ENCODE measurements around the gene FAM171A2. TPM values are rescaled to one million over a fixed set of nuclear protein-coding genes. Genes with fewer than 3 reads are reported as not detected.

FAM171A2 gene
- total and polyA plus RNA-seq, 2 of the 8 experiments (the other 6 are each of a cell fraction or from before 2014, with no cell fraction given) = 21.9 to 24.1 TPM

DNA sequence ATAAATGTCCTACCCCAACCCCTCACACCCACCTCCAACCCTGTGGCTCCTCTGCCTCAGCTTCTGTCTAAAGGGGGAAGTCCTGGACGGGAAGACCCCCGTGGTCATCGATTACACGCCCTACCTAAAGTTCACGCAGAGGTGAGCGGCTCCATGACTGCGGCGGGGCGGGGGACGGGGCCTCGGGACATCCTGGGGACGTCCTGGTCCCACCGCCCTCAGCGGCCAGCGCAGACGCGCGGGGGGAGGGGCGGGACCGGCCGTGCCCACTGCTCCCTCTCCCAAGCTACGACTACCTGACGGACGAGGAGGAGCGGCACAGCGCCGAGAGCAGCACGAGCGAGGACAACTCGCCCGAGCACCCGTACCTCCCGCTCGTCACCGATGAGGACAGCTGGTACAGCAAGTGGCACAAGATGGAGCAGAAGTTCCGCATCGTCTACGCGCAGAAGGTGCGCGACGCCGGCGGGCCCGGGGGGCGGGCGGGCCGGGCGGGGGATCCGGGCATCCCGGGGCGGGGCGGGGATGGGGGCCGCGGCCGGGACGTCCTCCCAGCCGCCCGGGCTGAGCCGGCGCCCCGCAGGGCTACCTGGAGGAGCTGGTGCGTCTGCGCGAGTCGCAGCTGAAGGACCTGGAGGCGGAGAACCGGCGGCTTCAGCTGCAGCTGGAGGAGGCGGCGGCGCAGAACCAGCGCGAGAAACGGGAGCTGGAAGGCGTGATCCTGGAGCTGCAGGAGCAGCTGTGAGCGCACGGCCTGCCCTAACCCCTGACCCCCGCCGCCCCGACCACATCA, 48.6 kb downstream of the FAM171A2 start:
- Histone ChIP-seq H4K20me1 (replicated peaks in 1 of 2; ENCODE audit: control insufficient read depth in 1 of 2, insufficient read depth in 2 of 2, low read length in 2 of 2) (peaks cover 2 to 8% of the 10 kb centered on the region in 2 experiments), H4K5ac (ENCODE audit: insufficient read length, low read depth, low read length) (no peak overlapping the region), H3K4ac (replicated peaks; ENCODE audit: insufficient read length, low read depth, low read length) (no peak overlapping the region), H3K9ac (replicated peaks in 1 of 4; ENCODE audit: extremely low read depth in 1 of 4, low read depth in 3 of 4, low read length in 3 of 4) (no peak overlapping the region), H3K56ac (replicated peaks; ENCODE audit: insufficient read length, low read depth, low read length) (no peak overlapping the region), H4K91ac (replicated peaks; ENCODE audit: insufficient read length, low read length) (peak overlapping the region; percentile 51), H3K27ac (ENCODE audit: low read depth, low read length) (no peak overlapping the region), H3K9me3 (ENCODE audit: insufficient read depth in 2 of 2, low read depth in 1 of 2, low read length in 1 of 2) (no peaks in the 10 kb centered on the region), H2BK20ac (ENCODE audit: low read length) (no peak overlapping the region), H3K18ac (ENCODE audit: extremely low read depth, low read length) (peak overlapping the region; percentile 25), H3K23ac (ENCODE audit: insufficient read length) (no peak overlapping the region), H2AK5ac (ENCODE audit: low read depth, low read length) (no peak overlapping the region), H3K27me3 (replicated peaks in 1 of 4; ENCODE audit: control insufficient read depth in 3 of 4, extremely low read depth in 1 of 4, insufficient read depth in 3 of 4, low read length in 3 of 4) (peaks cover 0 to 19% (median 17%) of the 10 kb centered on the region in 4 experiments; a peak in 6 of 7 replicates), H3K14ac (ENCODE audit: insufficient read length) (no peak overlapping the region), H2BK5ac (ENCODE audit: low read depth, low read length) (peak overlapping the region; percentile 16; the same call in 1 of the 2 replicates), H2BK120ac (replicated peaks; ENCODE audit: low read depth, low read length) (no peak overlapping the region), H3K4me3 (ENCODE audit: extremely low read depth in 1 of 4, insufficient read depth in 2 of 4, low read depth in 3 of 4, low read length in 4 of 4) (peak overlapping the region; percentile 40 to 67 (median 60)), H2BK15ac (ENCODE audit: low read length) (peak overlapping the region; percentile 25; the same call in 1 of the 2 replicates), H3K23me2 (ENCODE audit: low read depth, low read length) (peaks cover 14% of the 10 kb centered on the region), H4K8ac (ENCODE audit: extremely low read depth, insufficient read depth, low read length) (peak overlapping the region; percentile 53), H3K36me3 (ENCODE audit: control insufficient read depth in 2 of 4, insufficient read depth in 4 of 4, low read length in 3 of 4) (peaks cover 0 to 7% (median 3%) of the 10 kb centered on the region in 4 experiments; a peak in 4 of 8 replicates), H2AFZ (ENCODE audit: low read length) (peak overlapping the region; percentile 55; the same call in 1 of the 2 replicates), H3K79me1 (ENCODE audit: low read depth, low read length) (no peaks in the 10 kb centered on the region), H3K4me1 (replicated peaks in 1 of 4; ENCODE audit: control insufficient read depth in 3 of 4, insufficient read depth in 4 of 4, low read length in 3 of 4) (peaks cover 7 to 36% (median 29%) of the 10 kb centered on the region in 4 experiments), H3K79me2 (ENCODE audit: control insufficient read depth in 1 of 2, insufficient read depth in 2 of 2, low read length in 2 of 2) (no peaks in the 10 kb centered on the region), H2BK12ac (ENCODE audit: low read depth, low read length) (peak overlapping the region; percentile 75; the same call in 1 of the 2 replicates), H3K4me2 (ENCODE audit: insufficient read depth in 1 of 2, low read depth in 2 of 2, low read length in 2 of 2) (peak overlapping the region; percentile 97 to 99)
- POLR2A ChIA-PET (ENCODE audit: partially characterized antibody) = interaction anchor here (0.7 to 14.6 kb wide), 10 partner anchors 10 to 128 kb away, joined by 3 to 135 read pairs (median 4); partner anchors contain the start of genes SLC25A39, TMUB2 and UBTF
- DNase-seq (ENCODE audit: low read depth in 1 of 2, low spot score in 2 of 2) = peak in 1 of 2 experiments; percentile 81
- 1% methylated on average over 16 of the region's 81 CpGs; no CpG with 5 or more reads in 1 of the 2 experiments for WGBS, 2 experiments (ENCODE audit: extremely low coverage in 1 of 2, insufficient coverage in 1 of 2, insufficient read length in 1 of 2, insufficient replicate concordance in 2 of 2, low coverage in 1 of 2, low lambda C conversion rate in 2 of 2, missing lambda C conversion rate in 1 of 2)
- CTCF ChIA-PET (ENCODE audit: partially characterized antibody) = interaction anchor here (0.8 to 5.3 kb wide), 8 partner anchors 14 to 111 kb away, joined by 3 to 42 read pairs (median 4); no protein-coding TSS in a partner anchor
- FAIRE-seq = no peak
- TF ChIP-seq SAP30 (IDR thresholded peaks at IDR 0.05; ENCODE audit: insufficient read depth, insufficient replicate concordance, low read length) (no peak), PHF8 (conservative IDR thresholded peaks at IDR 0.05; ENCODE audit: low read depth, low read length) (no peak), ZNF274 (IDR thresholded peaks at IDR 0.05; ENCODE audit: borderline replicate concordance, extremely low read depth, low read length) (no peak), NANOG (IDR thresholded peaks at IDR 0.05; ENCODE audit: insufficient read depth, low read depth, low read length, poor library complexity, severe bottlenecking) (no peak), RAD21 (IDR thresholded peaks at IDR 0.05 in 1 of 2, conservative IDR thresholded peaks at IDR 0.05 in 1 of 2; ENCODE audit: low read depth in 2 of 2, low read length in 2 of 2) (no peak), POLR2A (IDR thresholded peaks at IDR 0.05; ENCODE audit: control extremely low read depth in 1 of 2, low read depth in 2 of 2, low read length in 2 of 2) (no peak), JUND (IDR thresholded peaks at IDR 0.05; ENCODE audit: low read length) (no peak), MAFK (IDR thresholded peaks at IDR 0.05; ENCODE audit: low read depth, low read length) (no peak), HDAC6 (IDR thresholded peaks at IDR 0.05; ENCODE audit: low read depth, low read length) (no peak), CREB1 (IDR thresholded peaks at IDR 0.05) (peak; percentile 56; the same call in 1 of the 2 replicates)
- TF ChIP-seq, protein P1, sequence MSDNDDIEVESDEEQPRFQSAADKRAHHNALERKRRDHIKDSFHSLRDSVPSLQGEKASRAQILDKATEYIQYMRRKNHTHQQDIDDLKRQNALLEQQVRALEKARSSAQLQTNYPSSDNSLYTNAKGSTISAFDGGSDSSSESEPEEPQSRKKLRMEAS (IDR thresholded peaks at IDR 0.05) = peak; percentile 34; the same call in 1 of the 2 replicates

Data from H1 (cell line).